ENCODE results near the gene AGFG2.
"Not testable (repeated sequence)": the region's sequence is repeated elsewhere in the genome, so short reads cannot be mapped to it uniquely, and the experiment has no call there.

Gene AGFG2

GRCh38 chr7:100538654-100539435 is at the start of gene AGFG2:
TSS of gene AGFG2 (plus strand) at chr7:100539203. CDS start at chr7:100539347, 144 bp downstream.
- peak; percentile 100 for DNase-seq

DNA sequence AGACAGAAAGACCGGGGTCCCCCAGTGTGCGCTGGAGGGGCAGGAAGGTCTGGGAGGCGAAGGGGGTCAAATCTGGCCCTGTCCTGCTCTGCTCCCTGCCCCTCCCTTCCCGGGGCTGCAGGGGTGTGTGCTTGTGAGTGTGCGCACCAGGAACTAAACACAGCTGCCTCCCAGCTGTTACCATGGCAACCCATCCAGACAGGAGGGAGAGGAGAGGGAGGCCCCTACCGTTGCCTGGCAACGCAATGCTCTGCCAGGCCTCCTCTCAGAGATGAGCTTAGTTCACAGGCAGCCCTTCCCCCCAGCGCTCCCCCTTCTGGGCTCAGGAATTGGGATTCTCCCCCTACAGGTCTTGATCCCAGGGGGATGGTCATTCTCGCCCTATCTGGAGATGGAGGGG is 49.2 kb upstream of the AGFG2 start:
- DNase-seq: peak; percentile 58

- DNase-seq: no peak
These were observed 48.4 kb upstream of the AGFG2 start for GRCh38 chr7:100490483-100491191.

DNA sequence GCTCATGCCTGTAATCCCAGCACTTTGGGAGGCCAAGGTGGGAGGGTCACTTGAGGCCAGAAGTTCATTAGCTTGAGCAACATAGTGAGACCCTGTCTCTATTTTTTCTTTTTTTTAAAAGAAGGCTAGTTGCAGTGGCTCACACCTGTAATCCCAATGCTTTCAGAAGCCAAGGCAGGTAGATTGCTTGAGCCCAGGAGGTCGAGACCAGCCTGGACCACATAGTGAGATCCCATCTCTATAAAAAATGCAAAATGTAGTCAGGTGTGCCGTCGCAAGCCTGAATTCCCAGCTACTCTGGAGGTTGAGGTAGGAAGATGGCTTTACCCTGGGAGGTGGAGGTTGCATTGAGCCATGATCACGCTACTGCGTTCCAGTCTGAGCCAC is 47.8 kb upstream of the AGFG2 start:
- no peak for DNase-seq

DNA sequence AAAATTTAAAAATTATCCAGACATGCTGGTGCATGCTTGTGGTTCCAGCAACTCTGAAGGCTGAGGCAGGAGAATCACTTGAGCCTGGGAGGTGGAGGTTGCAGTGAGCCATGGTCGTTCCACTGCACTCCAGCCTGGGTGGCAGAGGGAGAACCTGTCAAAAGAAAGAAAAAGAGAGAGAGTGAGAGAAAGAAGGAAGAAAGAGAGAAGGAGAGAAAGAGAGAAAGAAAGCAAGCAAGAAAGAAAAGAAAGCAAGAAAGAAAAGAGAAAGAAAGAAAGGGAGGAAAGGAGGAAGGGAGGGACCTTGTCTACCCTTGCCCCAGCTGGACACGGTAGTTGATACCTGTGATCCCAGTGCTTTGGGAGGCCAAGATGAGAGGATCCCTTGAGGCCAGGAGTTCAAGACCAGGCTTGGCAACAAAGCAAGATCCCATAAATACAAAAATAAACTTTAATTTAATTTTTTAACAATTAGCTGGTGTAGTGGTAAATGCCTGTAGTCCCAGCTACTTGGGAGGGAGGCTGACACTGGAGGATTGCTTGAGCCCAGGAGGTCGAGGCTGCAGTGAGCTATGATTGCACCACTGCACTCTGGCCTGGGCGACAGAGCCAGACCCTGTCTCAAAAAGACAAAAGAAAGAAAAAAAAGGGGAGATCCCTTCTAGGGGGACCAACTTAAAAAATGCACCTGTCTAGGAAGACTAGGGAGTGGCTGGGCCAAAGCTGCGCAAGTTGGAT is 46.1 kb upstream of the AGFG2 start:
- DNase-seq: no peak

DNA sequence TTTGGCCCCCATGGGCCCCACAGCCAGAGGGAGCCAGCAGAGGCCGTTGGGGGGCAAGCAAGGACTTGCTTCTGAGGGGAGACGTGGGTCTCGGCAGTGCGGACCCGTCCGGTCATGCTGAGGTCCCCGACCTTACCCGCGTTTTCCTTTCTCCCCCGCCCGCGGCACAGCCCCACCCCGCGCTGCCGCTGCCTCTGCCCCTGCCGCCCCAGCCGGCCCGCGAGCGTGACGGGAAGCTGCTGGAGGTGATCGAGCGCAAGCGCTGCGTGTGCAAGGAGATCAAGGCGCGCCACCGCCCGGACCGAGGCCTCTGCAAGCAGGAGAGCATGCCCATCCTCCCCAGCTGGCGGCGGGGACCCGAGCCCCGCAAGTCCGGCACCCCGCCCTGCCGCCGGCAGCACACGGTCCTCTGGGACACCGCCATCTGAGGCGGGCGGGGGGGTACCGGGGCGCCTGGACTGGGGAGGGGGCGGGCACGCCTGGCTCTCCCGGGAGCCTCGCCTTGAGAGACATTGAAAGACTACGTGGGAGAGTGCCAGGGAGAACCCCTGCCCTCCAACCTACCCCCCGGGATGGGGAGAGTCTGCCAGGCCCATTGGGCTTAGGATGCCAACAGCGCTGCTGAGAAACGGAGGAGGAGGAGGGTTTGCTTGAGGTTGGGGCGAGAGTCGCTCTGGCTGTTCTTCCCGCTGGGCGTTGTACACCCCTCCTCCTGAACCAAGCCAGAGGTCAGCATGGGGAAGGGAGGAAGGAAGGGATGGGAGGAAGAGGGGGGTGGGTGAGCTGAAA is 45.3 kb upstream of the AGFG2 start:
- DNase-seq: peak; percentile 32

DNA sequence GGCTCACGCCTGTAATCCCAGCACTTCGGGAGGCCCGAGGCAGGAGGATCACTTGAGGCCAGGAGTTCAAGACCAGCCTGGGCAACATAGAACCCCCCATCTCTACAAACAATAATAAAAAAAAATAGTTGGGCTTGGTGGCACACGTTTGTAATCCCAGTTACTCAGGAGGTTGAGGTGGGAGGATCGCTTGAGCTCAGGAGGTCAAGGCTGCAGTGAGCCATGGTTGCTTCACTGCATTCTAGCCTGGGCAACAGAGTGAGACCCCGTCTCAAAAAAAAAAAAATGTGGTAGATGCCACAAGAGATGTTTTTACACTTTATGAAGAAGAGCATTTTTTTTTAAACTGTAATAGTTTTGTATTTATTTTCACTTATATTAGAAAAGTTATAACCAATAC is 42.5 kb upstream of the AGFG2 start:
- no peak for DNase-seq

GRCh38 chr7:100500743-100501142 is 38.3 kb upstream of the AGFG2 start:
- DNase-seq: not testable (repeated sequence)

- DNase-seq: not testable (repeated sequence)
These were observed 35.0 kb upstream of the AGFG2 start for GRCh38 chr7:100504031-100504430.

DNA sequence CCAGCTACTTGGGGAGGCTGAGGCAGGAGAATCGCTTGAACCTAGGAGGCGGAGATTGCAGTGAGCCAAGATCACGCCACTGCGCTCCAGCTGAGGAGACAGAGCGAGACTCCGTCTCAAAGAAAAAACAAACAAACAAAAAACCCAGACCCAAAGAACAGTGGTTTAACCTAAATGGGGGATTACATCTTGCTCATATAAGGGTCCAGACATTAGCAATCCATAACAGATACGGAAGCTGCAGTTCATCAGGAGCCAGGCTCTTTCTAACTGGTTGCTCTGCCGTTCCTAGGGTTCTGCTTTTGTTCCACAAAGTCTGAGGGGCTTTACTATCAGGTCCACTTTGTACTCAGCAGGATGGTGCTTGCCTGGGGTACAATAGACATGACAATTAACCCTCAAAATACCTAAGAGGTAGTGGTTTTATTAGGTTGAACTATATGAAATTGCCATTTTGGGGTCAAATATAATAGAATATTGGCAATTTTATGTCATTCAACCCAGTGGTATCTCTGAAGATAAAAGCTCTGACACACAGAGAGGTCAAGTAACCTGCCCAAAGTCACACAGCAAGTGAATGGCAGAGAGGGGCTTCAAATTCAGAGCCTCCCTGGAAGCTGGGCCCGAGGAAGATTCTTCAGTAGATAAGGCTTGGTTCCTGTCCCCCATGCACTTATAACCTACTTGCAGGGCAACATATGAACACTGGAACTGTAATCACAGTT is 34.0 kb upstream of the AGFG2 start:
- DNase-seq: no peak

DNA sequence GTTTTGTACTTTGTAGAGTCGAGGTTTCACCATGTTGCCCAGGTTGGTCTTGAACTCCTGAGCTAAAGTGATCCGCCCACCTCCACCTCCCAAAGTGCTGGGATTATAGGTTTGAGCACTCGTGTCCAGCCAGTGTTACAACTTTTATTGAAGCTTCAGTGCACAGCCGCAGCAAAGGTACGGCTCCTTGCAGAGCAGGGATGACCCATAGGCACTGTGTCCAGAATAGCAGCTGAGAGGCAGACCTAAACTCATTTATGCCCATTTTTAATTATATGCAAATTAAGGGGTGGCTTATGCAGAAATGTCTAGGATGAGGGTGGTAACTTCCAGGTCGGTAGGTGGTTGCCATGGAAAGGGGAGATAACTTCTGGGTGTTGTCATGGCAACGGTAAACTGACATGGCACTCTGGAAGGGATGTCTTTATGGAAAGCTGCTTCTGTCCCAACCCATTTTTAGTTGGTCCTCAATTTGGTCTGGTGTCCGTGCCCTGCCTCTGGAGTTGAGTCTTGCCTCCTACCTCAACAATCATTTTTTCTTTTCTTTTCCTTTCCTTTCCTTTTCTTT is 32.6 kb upstream of the AGFG2 start:
- DNase-seq: no peak

DNA sequence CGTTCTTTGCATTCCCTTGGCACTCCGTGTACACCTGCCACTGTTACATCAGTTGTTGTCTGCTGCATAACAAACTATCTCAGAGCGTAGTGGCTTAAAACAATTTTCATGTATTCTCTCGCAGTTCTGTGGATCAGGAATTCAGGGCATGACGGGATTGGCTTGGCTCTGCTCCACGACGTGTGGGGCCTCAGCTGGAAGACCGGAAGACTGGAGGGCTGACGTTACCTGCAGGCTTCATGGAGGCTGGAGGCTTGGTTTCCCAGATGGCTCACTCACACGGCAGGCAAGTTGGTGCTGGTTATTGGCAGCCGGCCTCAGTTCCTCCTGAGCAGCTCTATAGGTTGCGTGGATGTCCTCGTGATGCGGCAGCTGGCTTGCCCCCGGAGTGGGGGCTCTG is 29.8 kb upstream of the AGFG2 start:
- no peak for DNase-seq

- DNase-seq: no peak
These were observed 28.4 kb upstream of the AGFG2 start for GRCh38 chr7:100510437-100511239.

- DNase-seq: no peak
These were observed 25.7 kb upstream of the AGFG2 start for GRCh38 chr7:100513212-100513810.

DNA sequence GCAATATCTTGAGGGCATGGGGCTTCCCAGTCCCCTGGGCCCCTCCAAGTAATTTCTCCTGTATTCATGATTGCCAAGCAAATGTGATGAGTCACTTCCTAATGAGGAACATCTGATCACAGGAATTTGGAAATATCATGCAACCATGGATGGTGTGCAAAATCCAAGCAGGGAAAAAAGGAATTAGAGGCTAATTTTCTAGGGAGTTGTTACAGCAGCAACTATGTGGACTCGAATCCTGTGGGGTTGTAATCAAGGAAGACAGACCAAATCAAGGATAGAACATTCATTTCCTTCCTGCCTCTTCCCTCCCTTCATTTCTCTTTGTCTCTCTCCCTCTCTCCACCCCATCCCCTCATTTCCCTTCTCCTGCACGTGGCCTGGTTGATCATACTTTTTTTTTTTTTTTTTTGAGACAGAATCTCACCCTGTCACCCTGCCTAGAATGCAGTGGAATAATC is 23.9 kb upstream of the AGFG2 start:
- DNase-seq: no peak

GRCh38 chr7:100516135-100516812 is 22.7 kb upstream of the AGFG2 start:
- peak; percentile 41 for DNase-seq

DNA sequence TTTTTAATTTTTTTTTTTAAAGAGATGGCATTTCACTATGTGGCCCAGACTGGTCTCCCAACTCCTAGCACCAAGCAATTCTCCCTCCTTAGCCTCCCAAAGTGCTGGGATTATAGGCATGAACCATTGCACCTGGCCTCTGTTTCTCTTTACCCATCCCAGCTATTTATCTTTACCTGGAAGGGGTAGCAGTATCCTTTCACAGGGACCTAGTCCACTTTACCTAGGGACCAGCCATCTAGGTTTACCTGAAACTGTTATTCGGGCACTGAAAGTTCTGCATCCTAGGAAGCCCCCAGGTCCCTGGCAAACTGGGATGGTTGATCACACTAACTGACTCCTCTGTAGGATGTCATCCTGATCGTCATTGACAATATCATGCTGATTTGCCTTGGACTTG is 21.7 kb upstream of the AGFG2 start:
- no peak for DNase-seq

GRCh38 chr7:100519580-100519979 is 19.4 kb upstream of the AGFG2 start:
- DNase-seq: no peak

GRCh38 chr7:100520138-100520537 is 18.9 kb upstream of the AGFG2 start:
- DNase-seq: no peak

DNA sequence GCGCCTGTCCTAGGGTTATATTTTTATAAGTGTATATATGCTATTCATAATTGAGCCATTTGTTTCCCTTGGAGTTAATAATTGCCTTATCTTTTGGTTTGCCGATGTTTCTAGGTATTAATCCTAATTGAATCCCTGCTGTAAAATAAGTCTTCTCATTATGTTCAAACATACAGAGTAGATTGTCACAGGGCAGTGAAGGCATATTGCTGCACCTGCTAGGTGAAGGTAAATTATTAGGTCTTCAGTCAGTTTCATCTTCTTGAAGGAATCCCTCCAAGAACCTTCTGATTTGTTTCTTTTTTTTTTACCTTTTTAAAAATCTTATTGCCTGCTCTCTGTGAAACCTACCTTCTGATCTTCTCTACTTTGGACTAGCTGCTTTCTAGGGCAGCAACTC is 17.9 kb upstream of the AGFG2 start:
- no peak for DNase-seq

Data from CD4-positive, alpha-beta T cell treated with Interferon gamma for 1 hour (primary cell).